HG03457 (cell line): ENCODE results near the gene PRDX5.
A peak's percentile ranks its signal among the peaks of the same experiment; 100 is the strongest.

Source experiments
- ATAC-seq: cut with Tn5 transposase; IDR thresholded peaks from one replicate; pipeline ENCODE4 v1.9.1; 2021; ENCODE audit warnings: moderate number of reproducible peaks; ENCODE audit not compliant: unreplicated experiment

PRDX5 gene

DNA sequence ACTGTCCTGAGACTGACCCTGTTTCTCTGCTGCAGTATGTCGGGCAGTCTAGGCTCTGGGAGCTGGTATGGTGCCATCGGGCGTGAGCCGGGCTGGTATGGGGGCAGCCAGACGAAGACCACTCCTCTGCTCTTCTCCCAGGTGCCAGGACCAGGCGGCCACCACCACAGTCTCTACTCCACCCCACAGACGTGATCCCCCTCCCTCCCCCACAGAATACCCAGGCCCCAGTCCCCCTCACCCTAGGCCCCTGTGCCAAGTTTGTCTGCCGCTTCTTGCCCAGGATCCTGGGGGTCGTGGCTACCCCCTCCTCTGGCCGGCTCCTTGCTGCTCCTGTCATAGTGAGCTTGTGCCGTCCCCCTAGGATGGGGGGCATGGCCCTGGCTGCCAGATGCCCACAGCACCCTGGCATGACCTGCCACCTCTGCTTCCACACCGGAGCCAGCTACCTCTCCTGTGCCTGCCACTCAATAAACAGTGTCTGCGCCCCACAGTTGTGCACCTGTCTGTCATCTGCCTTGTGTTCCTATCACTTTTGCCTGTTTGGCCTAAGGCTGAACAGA is 28.8 kb upstream of the PRDX5 start:
- ATAC-seq: no peak

DNA sequence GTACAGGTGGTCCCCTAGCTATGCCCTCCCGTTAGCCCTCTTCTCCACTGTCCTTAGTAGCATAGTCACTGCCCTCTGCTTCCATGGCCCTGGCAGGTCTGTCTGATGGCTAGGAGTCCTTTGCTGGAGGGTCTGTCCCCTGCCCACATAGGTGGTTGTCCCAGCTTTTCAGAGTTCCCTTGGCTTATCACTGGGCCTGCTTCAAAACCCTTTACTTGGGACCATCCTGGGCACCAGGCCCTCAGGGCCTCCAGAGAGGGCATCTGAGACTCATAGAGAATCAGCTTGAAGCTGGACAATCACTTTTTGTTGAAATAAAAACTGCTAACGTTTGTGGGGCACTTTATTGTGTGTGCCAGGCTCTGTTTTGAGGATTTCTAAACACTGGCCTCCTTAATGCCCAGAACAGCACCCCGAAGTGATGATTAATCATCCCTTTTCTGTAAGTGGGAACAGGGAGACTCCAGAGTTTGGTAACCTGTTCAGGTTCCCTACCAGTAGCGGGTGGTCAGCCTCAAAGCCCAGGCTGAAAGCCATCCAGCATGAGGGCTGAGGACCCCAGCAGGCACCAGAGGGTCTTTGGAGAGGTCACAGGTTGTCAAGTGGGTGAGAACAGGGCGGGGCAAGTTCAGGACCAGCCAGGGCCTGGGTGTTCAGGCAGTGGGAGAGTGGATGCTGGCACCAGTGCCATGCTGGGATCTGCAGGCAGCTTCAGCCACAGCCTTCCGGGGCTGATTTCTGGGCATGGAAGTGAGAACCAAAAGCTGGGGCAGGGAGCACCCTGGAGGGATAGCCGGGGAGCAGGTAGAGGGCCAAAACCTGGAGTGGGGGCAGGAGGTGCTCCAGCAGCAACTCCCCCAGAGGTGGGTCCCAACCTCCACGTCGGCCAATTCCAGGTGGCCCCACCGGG is 27.3 kb upstream of the PRDX5 start:
- no peak for ATAC-seq

DNA sequence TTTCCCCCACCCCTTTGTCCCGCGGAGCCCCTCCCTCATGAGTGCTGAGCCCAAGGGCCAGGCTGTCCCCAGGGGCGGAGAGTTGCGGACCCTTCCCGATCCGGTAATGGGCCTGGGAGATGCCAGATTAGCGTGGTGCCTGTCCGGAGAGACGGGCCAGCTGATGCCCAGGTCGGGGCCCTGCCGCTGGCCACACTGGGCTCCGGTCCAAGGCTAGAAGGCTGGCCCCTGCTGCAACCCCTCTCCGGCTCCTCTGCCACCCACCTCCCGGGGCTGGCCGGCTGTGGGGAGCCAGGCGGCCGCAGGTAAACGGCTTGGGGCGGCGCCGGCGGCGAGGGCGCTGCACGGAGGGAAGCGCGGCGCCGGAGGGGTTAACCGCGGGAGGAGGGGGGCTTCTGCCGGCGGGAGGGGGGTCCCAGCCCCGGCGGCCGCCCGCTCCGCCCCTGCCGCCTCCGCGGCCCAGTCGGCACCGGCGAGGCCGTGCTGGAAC is 26.6 kb upstream of the PRDX5 start, which contains the start of gene KCNK4:
Gene KCNK4 (plus strand): TSS at position 41 of the 490 bp plus-strand sequence. CDS start 1,717 bp downstream, outside the sequence.
- ATAC-seq: no peak

DNA sequence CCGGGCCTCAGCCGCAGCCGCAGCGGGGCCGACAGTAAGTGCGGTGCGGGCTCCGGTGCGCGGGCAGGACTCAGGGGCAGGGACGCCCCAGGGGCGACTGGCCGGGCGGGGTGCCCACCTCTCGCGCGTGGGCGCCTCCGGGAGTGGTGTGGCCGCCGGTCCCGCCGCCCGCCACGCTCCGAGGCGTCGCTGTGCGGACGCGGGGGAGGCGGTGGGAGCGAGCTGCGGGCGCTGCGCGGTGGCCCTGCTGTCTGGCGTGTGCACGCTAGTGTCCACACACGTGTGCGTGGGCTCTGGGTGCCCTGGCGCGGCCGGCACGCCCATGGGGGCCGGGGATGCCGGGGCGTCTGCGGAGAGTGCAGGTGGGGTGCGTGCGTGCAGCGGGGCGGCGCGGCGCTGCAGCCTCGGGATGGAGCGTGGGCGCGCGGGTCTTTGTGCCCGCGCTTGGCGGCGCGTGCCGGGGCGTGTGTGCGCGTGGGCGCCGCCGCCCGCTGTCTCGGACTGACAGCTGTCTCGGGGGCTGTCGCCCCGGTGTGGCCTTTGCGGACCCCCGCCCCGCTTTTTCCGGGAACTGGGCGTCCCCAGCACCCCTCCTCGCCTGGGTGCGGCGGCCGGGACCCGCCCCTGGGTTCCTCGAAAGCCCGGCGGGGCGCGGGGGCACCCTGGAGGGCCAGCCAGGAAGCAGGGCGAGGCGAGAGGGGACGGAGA is 26.0 kb upstream of the PRDX5 start:
- ATAC-seq: no peak

DNA sequence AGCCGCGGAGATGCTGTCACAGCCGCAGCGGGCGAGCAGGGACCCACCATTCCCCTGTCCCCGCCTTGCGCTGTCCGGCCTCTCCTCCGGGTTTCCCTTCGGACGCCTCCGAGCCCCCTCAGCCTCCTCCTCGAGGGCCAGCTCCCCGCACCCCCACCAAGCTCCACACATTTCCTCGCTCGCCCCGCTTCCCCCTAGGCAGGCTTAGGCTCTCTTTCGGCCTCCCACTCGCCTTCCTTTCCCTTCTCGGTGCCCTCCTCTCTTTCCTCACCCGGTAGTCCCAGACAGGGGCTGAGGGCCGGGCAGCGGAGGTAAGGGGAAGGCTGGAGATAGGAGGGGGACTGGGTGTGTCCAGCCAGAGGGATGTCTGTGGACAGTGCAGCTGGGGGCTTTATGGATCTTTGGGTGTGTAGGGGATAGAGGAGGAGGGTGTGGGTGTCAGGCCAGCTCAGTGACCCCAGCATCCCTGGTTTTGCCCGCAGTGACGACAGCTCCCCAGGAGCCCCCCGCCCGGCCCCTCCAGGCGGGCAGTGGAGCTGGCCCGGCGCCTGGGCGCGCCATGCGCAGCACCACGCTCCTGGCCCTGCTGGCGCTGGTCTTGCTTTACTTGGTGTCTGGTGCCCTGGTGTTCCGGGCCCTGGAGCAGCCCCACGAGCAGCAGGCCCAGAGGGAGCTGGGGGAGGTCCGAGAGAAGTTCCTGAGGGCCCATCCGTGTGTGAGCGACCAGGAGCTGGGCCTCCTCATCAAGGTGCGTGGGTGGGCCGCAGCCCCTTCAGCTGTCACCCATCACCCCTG is 25.3 kb upstream of the PRDX5 start:
- no peak for ATAC-seq

DNA sequence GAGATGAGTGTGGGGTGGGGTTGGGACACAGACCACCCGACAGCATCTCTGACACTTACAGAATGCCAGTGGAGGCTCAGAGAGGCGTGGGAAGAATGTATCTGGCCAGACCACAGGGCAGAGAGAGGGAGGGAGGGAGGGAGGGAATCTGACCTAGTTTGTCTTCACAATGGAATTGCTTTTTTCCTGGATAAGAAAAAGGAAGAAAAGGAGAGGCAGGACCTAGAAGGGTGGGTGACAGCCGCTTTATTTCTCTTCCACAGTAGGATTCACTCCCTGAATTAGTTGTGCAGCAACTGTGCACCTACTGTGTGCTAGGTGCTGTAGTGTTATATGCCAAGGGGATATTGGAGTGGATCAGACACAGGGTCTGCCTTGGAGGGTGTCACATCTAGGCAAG is 23.1 kb upstream of the PRDX5 start:
- ATAC-seq: no peak

DNA sequence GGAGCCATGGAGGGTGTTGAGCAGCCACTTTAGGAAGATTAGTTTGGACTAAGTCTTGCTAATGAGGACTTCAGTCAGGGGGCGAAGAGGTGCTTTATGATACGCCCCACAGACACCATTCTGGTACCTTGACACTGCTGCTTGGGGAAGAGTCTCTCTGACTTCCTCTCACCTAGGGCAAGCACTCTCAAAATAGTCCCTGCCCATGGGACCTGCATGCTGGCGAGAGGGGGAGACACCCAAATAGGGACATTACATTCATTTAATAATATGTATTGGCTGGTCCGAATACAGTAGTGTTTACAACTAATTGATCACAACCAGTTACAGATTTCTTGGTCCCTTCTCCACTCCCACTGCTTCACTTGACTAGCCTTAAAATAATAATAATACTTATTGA is 22.2 kb upstream of the PRDX5 start:
- ATAC-seq: no peak

DNA sequence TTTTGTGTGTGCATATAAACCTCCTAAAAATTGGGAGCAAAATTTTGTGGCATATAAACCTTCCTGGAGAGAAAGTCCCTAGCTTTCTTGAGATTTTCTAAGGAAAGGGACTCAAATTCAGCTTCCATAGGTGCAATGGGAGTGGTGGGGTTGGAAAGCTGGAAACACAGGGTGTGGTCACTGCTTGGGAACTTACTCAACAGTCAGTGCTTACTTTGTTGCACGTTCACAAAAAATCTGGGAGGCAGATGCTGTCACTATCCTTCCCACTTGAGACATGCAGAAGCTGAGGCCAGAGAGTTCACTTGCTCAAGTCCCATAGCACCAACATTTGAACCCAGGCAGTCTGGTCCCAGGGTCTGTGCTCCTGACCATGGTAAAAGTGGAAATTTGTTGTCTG is 21.7 kb upstream of the PRDX5 start:
- no peak for ATAC-seq

DNA sequence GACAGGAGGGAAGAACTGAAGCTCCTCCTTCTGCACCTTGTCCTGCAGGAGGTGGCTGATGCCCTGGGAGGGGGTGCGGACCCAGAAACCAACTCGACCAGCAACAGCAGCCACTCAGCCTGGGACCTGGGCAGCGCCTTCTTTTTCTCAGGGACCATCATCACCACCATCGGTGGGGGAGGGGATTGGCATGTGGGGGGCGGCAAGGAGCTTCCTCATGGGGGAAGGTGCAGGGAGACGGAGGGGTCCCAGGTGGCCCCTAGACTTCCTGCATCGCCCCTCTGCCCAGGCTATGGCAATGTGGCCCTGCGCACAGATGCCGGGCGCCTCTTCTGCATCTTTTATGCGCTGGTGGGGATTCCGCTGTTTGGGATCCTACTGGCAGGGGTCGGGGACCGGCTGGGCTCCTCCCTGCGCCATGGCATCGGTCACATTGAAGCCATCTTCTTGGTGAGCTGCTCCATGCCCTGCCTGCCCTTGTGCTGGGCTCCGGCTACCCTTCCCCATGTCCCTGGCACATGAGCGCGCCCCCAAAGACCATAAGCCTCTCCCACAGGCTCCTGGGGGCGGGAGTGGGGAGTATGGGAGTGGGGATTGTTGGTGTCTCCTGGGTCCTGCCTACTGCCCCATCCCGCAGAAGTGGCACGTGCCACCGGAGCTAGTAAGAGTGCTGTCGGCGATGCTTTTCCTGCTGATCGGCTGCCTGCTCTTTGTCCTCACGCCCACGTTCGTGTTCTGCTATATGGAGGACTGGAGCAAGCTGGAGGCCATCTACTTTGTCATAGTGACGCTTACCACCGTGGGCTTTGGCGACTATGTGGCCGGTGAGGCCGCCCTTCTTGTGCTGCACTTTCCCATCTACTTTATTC is 20.9 kb upstream of the PRDX5 start:
- ATAC-seq: no peak

DNA sequence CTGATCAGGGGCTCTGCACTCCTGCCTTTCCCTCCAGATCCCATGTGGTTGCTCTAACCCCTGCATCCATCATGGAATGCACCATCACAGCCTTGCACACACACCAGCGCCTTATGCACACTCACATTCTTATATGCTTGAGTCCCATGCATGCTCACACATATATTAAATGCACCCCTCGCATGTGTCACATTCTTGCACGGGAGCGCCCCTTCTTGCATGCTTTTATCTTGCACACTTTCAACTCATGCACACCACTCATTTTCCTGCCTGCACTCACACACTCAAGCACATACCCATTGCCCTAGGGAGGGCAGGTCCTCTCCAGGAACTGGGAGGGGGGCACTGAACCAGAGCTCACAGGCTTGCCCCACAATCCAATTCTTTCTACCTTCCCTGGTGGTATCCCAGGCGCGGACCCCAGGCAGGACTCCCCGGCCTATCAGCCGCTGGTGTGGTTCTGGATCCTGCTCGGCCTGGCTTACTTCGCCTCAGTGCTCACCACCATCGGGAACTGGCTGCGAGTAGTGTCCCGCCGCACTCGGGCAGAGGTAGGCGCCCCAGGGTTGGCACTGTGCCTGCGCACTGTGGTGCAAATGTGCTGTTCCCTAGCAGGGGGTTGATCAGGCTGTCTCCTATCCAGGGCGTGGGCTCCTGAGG is 20.1 kb upstream of the PRDX5 start:
- no peak for ATAC-seq

DNA sequence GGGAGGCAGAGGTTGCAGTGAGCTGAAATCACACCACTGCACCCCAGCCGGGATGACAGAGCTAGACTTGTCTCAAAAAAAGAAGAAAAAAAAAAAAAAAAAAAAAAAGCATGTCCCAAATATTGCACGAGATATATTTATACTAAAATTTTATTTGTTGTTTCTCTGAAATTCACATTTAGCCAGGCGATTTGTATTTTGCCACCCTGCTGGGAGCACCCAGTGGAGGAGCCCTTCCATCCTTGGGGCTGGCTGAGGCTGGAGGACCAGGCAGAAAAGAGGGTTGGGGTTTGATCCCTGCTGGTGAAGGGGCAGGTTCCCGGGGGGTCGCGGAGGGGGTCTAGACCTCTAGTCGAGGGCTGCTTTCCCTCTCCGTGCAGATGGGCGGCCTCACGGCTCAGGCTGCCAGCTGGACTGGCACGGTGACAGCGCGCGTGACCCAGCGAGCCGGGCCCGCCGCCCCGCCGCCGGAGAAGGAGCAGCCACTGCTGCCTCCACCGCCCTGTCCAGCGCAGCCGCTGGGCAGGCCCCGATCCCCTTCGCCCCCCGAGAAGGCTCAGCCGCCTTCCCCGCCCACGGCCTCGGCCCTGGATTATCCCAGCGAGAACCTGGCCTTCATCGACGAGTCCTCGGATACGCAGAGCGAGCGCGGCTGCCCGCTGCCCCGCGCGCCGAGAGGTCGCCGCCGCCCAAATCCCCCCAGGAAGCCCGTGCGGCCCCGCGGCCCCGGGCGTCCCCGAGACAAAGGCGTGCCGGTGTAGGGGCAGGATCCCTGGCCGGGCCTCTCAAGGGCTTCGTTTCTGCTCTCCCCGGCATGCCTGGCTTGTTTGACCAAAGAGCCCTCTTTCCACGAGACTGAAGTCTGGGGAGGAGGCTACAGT is 18.7 kb upstream of the PRDX5 start:
- ATAC-seq: no peak

DNA sequence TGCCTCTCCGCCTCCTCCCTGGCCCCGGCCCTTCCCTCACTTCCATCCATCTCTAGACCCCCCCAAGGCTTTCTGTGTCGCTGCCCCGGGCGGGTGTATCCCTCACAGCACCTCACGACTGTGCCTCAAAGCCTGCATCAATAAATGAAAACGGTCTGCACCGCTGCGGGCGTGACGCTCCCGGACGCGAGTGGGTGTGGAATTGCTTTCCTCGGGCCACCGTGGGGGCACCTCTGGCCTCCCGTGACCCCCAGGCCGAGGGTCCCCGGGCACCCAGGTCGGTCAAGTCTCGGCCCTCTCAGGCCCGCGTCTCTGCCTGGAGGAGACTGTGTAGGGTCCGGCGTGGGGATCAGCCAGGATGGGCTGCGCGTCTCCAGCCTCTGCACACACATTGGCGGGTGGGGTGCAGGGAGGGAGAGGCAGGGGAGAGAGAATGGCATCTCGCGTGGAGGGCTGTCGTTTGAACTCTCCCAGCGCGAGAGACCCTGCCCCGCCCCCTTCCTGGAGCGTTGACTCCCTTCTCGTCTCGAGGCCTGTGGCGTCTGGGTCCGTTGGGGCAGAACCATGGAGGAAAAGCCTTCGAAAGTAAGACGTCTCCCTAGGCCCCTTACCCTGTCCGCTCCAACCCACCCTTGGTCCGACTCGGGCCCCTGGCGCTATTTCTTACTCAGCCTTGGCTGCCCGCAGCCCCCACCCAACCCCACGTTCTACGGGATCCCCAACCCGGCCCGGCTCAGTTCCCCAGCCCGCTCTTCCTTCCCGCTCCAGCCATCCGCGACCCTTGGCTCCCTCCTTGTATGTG is 17.9 kb upstream of the PRDX5 start, which contains the start of gene CATSPERZ:
Gene CATSPERZ (plus strand): TSS at position 512 of the 802 bp plus-strand sequence. CDS start 53 bp downstream, at position 565.
- no peak for ATAC-seq

DNA sequence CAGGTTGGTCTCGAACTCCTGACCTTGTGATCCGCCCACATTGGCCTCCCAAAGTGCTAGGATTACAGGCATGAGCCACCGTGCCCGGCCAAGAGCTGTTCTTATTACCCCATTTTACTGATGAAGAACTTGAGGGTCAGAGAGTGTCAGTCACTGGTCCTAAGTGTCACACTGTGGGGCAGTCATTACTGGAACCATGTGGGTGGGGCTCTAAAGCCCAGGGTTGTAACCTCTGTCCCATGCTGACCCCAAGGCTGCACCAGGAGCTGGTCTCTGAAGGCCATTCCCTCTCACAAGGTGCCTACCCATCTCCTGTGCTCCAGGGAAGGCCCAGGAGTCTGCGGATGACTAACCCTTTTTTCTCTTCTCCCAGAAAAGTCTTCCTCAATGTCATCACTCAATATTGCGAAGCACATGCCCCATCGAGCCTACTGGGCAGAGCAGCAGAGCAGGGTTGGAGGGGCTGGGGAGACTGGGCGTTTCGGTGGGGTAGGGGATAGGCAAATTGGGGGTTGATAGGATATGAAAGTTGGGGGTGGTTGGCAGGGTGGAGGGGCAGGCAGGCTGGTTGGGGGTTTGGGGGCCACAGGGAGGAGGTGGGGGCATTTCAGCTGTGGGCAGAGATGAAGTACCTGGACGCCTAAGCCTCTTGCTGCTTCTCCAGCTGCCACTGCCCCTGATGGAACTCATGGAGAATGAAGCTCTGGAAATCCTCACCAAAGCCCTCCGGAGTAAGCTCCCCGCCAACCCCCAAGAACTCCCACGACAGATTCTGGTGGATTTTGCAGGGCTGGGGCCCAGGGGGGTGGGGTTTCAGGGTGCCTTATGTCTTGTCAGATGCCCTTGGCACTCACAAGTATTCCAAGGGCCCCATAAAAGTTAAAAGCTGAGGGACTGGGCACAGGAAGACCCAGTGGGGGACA is 14.6 kb upstream of the PRDX5 start:
- ATAC-seq: no peak

DNA sequence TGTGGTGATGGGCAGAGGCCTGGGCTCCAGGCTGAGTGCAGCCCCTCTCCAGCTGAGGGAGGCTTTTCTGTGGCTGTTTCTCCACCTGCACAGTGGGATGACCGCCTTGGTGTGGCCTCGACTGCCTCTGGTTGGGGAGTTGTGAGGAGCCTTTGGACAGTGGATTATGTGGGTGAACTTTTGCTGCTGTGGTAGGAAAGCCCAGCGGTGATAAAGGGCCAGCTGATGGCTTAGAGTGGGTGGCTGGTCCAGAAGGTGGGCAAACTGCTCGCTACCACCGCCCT is 13.9 kb upstream of the PRDX5 start:
- ATAC-seq: no peak

DNA sequence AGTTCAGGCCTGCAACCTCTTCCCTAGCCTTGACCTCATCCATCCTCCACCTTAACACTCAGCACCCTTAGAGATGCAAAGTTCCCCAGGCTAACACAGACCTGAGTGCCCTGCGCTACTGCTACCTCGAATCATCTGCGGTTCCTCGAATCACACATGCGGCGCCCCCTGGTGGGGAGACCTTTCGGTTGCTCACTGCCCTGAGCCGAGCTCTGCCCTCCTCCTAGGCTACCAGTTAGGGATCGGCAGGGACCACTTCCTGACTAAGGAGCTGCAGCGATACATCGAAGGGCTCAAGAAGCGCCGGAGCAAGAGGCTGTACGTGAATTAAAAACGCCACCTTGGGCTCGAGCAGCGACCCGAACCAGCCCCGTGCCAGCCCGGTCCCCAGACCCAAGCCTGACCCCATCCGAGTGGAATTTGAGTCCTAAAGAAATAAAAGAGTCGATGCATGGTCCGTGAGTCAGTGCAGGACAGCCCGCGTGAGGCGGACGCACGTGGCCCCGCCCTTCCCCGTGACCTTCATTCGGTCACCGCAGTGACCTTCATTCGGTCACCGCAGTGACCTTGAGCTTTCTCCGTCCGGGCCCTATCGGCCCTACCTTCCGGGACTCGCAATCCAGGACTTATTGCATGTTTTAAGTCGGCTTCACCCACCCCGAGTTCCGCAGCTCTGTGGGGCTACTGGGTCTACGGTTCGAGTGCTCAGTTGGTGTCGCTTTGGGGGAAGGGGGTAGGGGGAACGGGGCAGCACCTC is 13.4 kb upstream of the PRDX5 start:
- peak; percentile 25 for ATAC-seq
